A549 (cell line): ENCODE measurements around the gene GBP1. TPM values are rescaled to one million over a fixed set of nuclear protein-coding genes. Genes with fewer than 3 reads are reported as not detected.
"Not testable (repeated sequence)": the region's sequence is repeated elsewhere in the genome, so short reads cannot be mapped to it uniquely, and the experiment has no call there.

Source experiments
- ATAC-seq, 2 experiments: fragments of 200-7000 bp in 1 of 2; fragments of >200 bp in 1 of 2; cut with Nextera tagmentation in 1 of 2; cut with Tn5 transposase in 1 of 2; 3 replicates each; pipeline versions ENCODE4 v1.8.0 to v1.9.1; 2018 to 2020; ENCODE audit warnings: mild to moderate bottlenecking in 1 of 2, moderate library complexity in 1 of 2
- CTCF ChIA-PET: fragments of 300-600 bp; sonication (Branson Sonifier 250); formaldehyde crosslinking; extraction: SDS; loops from one replicate; lab custom pipeline; 2021; ENCODE audit warnings: antibody characterized with exemption, inconsistent platforms; lab: Yijun Ruan, JAX
- POLR2A ChIA-PET: fragments of 350-600 bp; formaldehyde crosslinking; extraction: SDS; loops from one replicate; lab custom pipeline; 2021; ENCODE audit warnings: antibody characterized with exemption, inconsistent platforms; lab: Yijun Ruan, JAX
- DNase-seq, 2 experiments: peaks; one replicate each; pipeline versions ENCODE4 v3.0.0 to v3.0.0-alpha.2; 2011 to 2016; ENCODE audit warnings: low read depth in 1 of 2, low spot score in 1 of 2
- FAIRE-seq: peaks from 2 replicates; lab custom pipeline; 2011; peaks lifted over from hg19 to GRCh38; lab: Jason Lieb, UNC
- H3K27ac ChIP-seq, 2 experiments: fragments of >200 bp; sonication (Bioruptor Twin); formaldehyde crosslinking; 3 replicates each; pipeline ENCODE4 v1.5.1; 2016 to 2017
- H3K4me1 ChIP-seq: fragments of >200 bp; sonication (Bioruptor Twin); formaldehyde crosslinking; 3 replicates; pipeline ENCODE4 v1.6.1; 2016
- H3K4me2 ChIP-seq: fragments of >200 bp; sonication (Bioruptor Twin); formaldehyde crosslinking; 3 replicates; pipeline ENCODE4 v1.6.1; 2016
- H3K4me3 ChIP-seq: fragments of >200 bp; sonication (Bioruptor Twin); formaldehyde crosslinking; 3 replicates; pipeline ENCODE4 v1.5.1; 2016
- H3K9me3 ChIP-seq: fragments of >200 bp; sonication (Bioruptor Twin); formaldehyde crosslinking; 3 replicates; pipeline ENCODE4 v1.6.1; 2016
- ATOH8 ChIP-seq: fragments of 250-450 bp; sonication (Bioruptor Pico); IDR thresholded peaks from 2 replicates; pipeline ENCODE4 v1.5.0; 2020; ENCODE audit warnings: low read depth, mild to moderate bottlenecking, moderate library complexity
- CBX2 ChIP-seq: fragments of 200-600 bp; sonication (generic); IDR thresholded peaks from 2 replicates; pipeline ENCODE4 v1.6.1; 2016; ENCODE audit warnings: low read depth, mild to moderate bottlenecking, borderline replicate concordance
- CBX8 ChIP-seq: fragments of 200-600 bp; sonication (generic); IDR thresholded peaks from 2 replicates; pipeline ENCODE4 v1.6.1; 2016
- CEBPB ChIP-seq, 2 experiments: fragments of >200 bp in 1 of 2; sonication (Bioruptor Twin) in 1 of 2; formaldehyde crosslinking in 1 of 2; IDR thresholded peaks; 2 replicates each; pipeline ENCODE4 v1.6.1; 2012 to 2016
- E2F6 ChIP-seq: IDR thresholded peaks from 2 replicates; pipeline ENCODE4 v1.6.1; 2012; ENCODE audit warnings: low read depth, borderline replicate concordance
- ELK1 ChIP-seq: fragments of 150-350 bp; IDR thresholded peaks from 2 replicates; pipeline ENCODE4 v1.6.1; 2014; ENCODE audit warnings: low read depth, mild to moderate bottlenecking, low read length
- ESRRA ChIP-seq: fragments of 150-350 bp; IDR thresholded peaks from 2 replicates; pipeline ENCODE4 v1.6.1; 2014; ENCODE audit warnings: mild to moderate bottlenecking, low read length, borderline replicate concordance
- FOSL2 ChIP-seq, 2 experiments: fragments of 450-650 bp in 1 of 2; fragments of >200 bp in 1 of 2; sonication (Bioruptor Twin) in 1 of 2; formaldehyde crosslinking; IDR thresholded peaks; 2 replicates each; pipeline versions ENCODE4 v1.5.0 to v1.6.1; 2016 to 2020; ENCODE audit warnings: mild to moderate bottlenecking in 1 of 2, moderate library complexity in 1 of 2
- HES2 ChIP-seq: fragments of >200 bp; sonication (Bioruptor Twin); formaldehyde crosslinking; IDR thresholded peaks from 2 replicates; pipeline ENCODE4 v1.6.1; 2016
- KDM5A ChIP-seq: fragments of 200-600 bp; sonication (generic); IDR thresholded peaks from 2 replicates; pipeline ENCODE4 v1.6.1; 2016; ENCODE audit warnings: antibody characterized with exemption, mild to moderate bottlenecking
- MAFK ChIP-seq: fragments of 450-650 bp; IDR thresholded peaks from 2 replicates; pipeline ENCODE4 v1.6.1; 2014; ENCODE audit not compliant: partially characterized antibody
- NPAS2 ChIP-seq: fragments of 250-450 bp; sonication (Bioruptor Pico); IDR thresholded peaks from 2 replicates; pipeline ENCODE4 v1.8.0; 2022; ENCODE audit warnings: mild to moderate bottlenecking, moderate library complexity, borderline replicate concordance
- PBX3 ChIP-seq: IDR thresholded peaks from 2 replicates; pipeline ENCODE4 v1.6.1; 2012
- PHF8 ChIP-seq: fragments of 200-600 bp; sonication (generic); IDR thresholded peaks from 2 replicates; pipeline ENCODE4 v1.6.1; 2016; ENCODE audit warnings: low read depth, mild to moderate bottlenecking, antibody characterized with exemption, moderate library complexity, borderline replicate concordance
- RAD21 ChIP-seq, 2 experiments: fragments of >200 bp in 1 of 2; sonication (Bioruptor Twin) in 1 of 2; formaldehyde crosslinking in 1 of 2; IDR thresholded peaks in 1 of 2; conservative IDR thresholded peaks in 1 of 2; 2 replicates in 1 of 2; 3 replicates in 1 of 2; pipeline ENCODE4 v1.6.1; 2012 to 2018; ENCODE audit warnings: inconsistent platforms in 1 of 2
- RARB ChIP-seq: fragments of 250-450 bp; sonication (Bioruptor Pico); IDR thresholded peaks from 2 replicates; pipeline ENCODE4 v1.8.0; 2021; ENCODE audit warnings: mild to moderate bottlenecking, moderate library complexity
- RCOR1 ChIP-seq: fragments of 150-350 bp; IDR thresholded peaks from 2 replicates; pipeline ENCODE4 v1.6.1; 2014; ENCODE audit warnings: antibody characterized with exemption, low read length, low read depth
- REST ChIP-seq: fragments of 200-600 bp; sonication (generic); IDR thresholded peaks from 2 replicates; pipeline ENCODE4 v1.6.1; 2016; ENCODE audit warnings: antibody characterized with exemption, mild to moderate bottlenecking, moderate library complexity
- RFX5 ChIP-seq: fragments of 450-650 bp; IDR thresholded peaks from 2 replicates; pipeline ENCODE4 v1.7.1; 2014; ENCODE audit warnings: antibody characterized with exemption, mild to moderate bottlenecking, moderate library complexity
- SREBF2 ChIP-seq: fragments of 450-650 bp; IDR thresholded peaks from 2 replicates; pipeline ENCODE4 v1.6.1; 2014; ENCODE audit warnings: mild to moderate bottlenecking, moderate library complexity
- whole genome bisulfite sequencing: methylation state at CpG from one replicate; pipeline ENCODE4 v1.1.6; 2017; ENCODE audit errors: missing lambda C conversion rate; 5-methylcytosine and 5-hydroxymethylcytosine counted together
- polyA plus RNA-seq, 4 experiments: library from polyadenylated mRNA; depleted of rRNA in 3 of 4; stranded (reverse); fragments of >200 nt; fragmentation: RNase III in 1 of 4; extraction: RNeasy Plus Mini Kit Qiagen cat#74134 plus additional on column Dnase treatment in 1 of 4; gene quantifications; 2 replicates in 3 of 4; 3 replicates in 1 of 4; pipeline ENCODE4 v1.2.3, GENCODE V29; 2011 to 2017

Gene GBP1
- polyA plus RNA-seq, 2 of the 4 experiments (the other 2 are of a cell fraction), result 0.10 to 0.39 TPM

GRCh38 chr1:89051955-89052312 is 13.1 kb downstream of the GBP1 start:
- no peak for TF ChIP-seq CBX2
- no peak for TF ChIP-seq PBX3
- TF ChIP-seq CEBPB (IDR thresholded peaks at IDR 0.05), result no peak
- TF ChIP-seq ESRRA, result no peak
- TF ChIP-seq RARB (CRISPR knock-in tag), result no peak
- TF ChIP-seq FOSL2 (IDR thresholded peaks at IDR 0.05), result no peak
- TF ChIP-seq FOSL2 (CRISPR knock-in tag; IDR thresholded peaks at IDR 0.05), result no peak
- no peak for TF ChIP-seq RCOR1
- no peak for TF ChIP-seq RFX5
- TF ChIP-seq, all 56 proteins: peak for 0
- ChIA-PET CTCF (no interaction called here), POLR2A (no interaction called here)
- Histone ChIP-seq H3K4me2 (no peak overlapping the region), H3K4me3 (no peak overlapping the region), H3K9me3 (no peaks in the 10 kb centered on the region), H3K4me1 (no peaks in the 10 kb centered on the region), H3K27ac (no peak overlapping the region)
- ATAC-seq, result no peak
- no peak for FAIRE-seq
- WGBS, result 12% methylated on average over 1 of the region's 1 CpG
- no peak for DNase-seq

GRCh38 chr1:89051300-89051954 is 13.6 kb downstream of the GBP1 start:
- Histone ChIP-seq H3K4me3 (no peak overlapping the region), H3K9me3 (no peaks in the 10 kb centered on the region), H3K4me1 (no peaks in the 10 kb centered on the region), H3K4me2 (no peak overlapping the region), H3K27ac (no peak overlapping the region)
- DNase-seq (no peak), FAIRE-seq (no peak), ATAC-seq (no peak)
- ChIA-PET CTCF (no interaction called here), POLR2A (no interaction called here)
- WGBS, result 82% methylated on average over 8 of the region's 9 CpGs
- TF ChIP-seq MAFK (peak; percentile 35), REST (no peak)

- WGBS, result 61% methylated on average over 5 of the region's 11 CpGs
- ATAC-seq, result no peak
- H3K27ac ChIP-seq, result no peak overlapping the region
- no peaks in the 10 kb centered on the region for H3K4me1 ChIP-seq
- no peak overlapping the region for H3K4me2 ChIP-seq
- DNase-seq, result no peak
- no peak for FAIRE-seq
- POLR2A ChIA-PET, result no interaction called here
- TF ChIP-seq PHF8 (no peak), CBX8 (no peak), KDM5A (no peak), E2F6 (no peak), SREBF2 (no peak), RCOR1 (no peak), CBX2 (no peak), ATOH8 (CRISPR knock-in tag) (no peak), ELK1 (no peak), NPAS2 (CRISPR knock-in tag) (no peak), RAD21 (conservative IDR thresholded peaks at IDR 0.05 in 1 of 2, IDR thresholded peaks at IDR 0.05 in 1 of 2) (no peak), HES2 (no peak), MAFK (no peak)
- TF ChIP-seq, all 56 proteins: peak for 0
- Histone ChIP-seq H3K9me3 (no peaks in the 10 kb centered on the region), H3K4me3 (no peak overlapping the region)
- CTCF ChIA-PET, result no interaction called here
These were observed 14.4 kb downstream of the GBP1 start for GRCh38 chr1:89050649-89051033.

- H3K9me3 ChIP-seq, DNase-seq, CTCF ChIA-PET, ATAC-seq, H3K4me2 ChIP-seq, H3K4me3 ChIP-seq, H3K27ac ChIP-seq, FAIRE-seq, POLR2A ChIA-PET, H3K4me1 ChIP-seq: not testable (repeated sequence)
- WGBS, result 47% methylated on average over 7 of the region's 9 CpGs
These were observed 14.9 kb downstream of the GBP1 start for GRCh38 chr1:89049901-89050648.
